ENCODE results near the gene IFI35. TPM values are rescaled to one million over a fixed set of nuclear protein-coding genes. Genes with fewer than 3 reads are reported as not detected.

Gene IFI35
- total and polyA plus RNA-seq, 9 of the 15 experiments (the other 6 are each of a cell fraction or from before 2014, with no cell fraction given), result 4.4 to 13.1 (median 10.2) TPM

DNA sequence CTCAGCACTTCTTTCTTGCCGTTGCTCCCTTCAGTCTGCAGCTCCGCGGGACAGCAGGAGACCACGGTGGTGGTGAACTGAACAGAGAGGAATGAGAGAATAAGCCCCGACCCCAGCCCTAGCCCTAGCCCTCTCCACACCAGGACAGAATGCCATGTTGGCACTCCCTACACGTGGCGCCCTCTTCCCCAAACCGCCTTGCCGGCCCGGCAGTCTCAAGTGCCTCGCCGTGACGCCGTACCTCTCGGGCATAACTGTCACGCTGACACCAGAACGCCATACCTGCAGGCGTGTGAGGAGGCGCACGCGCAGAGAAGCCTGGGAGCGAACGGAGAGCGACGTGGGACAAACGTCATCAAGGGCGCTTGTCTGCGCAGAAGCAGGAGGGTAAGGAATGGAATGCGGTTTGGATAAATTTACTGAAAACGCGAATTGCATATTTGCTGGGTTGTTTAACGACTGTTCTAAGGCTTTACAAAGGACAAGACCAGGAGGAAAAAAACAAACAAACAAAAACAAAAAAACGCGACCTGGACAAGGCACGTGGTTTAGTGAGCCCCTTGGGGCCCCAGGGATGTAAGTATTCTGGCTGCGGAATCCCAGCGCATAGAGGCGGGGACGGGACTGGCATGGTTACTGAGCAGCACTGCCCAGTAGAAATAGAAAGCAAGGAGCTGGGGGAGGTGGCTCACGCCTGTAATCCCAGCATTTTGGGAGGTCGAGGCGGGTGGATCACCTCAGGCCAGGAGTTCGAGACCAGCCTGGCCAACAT, 42.2 kb upstream of the IFI35 start, which contains the start of gene AARSD1 (continued):
- TF ChIP-seq ZNF778 (CRISPR knock-in tag; IDR thresholded peaks at IDR 0.05) (no peak), ZNF143 (CRISPR knock-in tag; IDR thresholded peaks at IDR 0.05) (0 out of 2 replicates have a peak, but pooled peaks have one; percentile 22), PHB (CRISPR knock-in tag; IDR thresholded peaks at IDR 0.05) (no peak), ZNF146 (CRISPR knock-in tag; IDR thresholded peaks at IDR 0.05; ENCODE audit: unreplicated experiment) (no peak), POLR2B (IDR thresholded peaks at IDR 0.05; ENCODE audit: low read depth, partially characterized antibody) (peak; percentile 95), SAP30 (IDR thresholded peaks at IDR 0.05; ENCODE audit: borderline replicate concordance, insufficient read depth, low read depth, low read length, poor library complexity, severe bottlenecking) (peak; percentile 89), HDAC1 (IDR thresholded peaks at IDR 0.05) (peak; percentile 68 to 96; a peak in 3 of 4 replicates), HEY1 (CRISPR knock-in tag; IDR thresholded peaks at IDR 0.05; ENCODE audit: borderline replicate concordance) (no peak), ZNF253 (CRISPR knock-in tag; conservative IDR thresholded peaks at IDR 0.05) (no peak)
- TF ChIP-seq, protein P1, sequence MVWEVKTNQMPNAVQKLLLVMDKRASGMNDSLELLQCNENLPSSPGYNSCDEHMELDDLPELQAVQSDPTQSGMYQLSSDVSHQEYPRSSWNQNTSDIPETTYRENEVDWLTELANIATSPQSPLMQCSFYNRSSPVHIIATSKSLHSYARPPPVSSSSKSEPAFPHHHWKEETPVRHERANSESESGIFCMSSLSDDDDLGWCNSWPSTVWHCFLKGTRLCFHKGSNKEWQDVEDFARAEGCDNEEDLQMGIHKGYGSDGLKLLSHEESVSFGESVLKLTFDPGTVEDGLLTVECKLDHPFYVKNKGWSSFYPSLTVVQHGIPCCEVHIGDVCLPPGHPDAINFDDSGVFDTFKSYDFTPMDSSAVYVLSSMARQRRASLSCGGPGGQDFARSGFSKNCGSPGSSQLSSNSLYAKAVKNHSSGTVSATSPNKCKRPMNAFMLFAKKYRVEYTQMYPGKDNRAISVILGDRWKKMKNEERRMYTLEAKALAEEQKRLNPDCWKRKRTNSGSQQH (CRISPR knock-in tag; IDR thresholded peaks at IDR 0.05), result 0 out of 2 replicates have a peak, but pooled peaks have one; percentile 20
- TF ChIP-seq, protein P2, sequence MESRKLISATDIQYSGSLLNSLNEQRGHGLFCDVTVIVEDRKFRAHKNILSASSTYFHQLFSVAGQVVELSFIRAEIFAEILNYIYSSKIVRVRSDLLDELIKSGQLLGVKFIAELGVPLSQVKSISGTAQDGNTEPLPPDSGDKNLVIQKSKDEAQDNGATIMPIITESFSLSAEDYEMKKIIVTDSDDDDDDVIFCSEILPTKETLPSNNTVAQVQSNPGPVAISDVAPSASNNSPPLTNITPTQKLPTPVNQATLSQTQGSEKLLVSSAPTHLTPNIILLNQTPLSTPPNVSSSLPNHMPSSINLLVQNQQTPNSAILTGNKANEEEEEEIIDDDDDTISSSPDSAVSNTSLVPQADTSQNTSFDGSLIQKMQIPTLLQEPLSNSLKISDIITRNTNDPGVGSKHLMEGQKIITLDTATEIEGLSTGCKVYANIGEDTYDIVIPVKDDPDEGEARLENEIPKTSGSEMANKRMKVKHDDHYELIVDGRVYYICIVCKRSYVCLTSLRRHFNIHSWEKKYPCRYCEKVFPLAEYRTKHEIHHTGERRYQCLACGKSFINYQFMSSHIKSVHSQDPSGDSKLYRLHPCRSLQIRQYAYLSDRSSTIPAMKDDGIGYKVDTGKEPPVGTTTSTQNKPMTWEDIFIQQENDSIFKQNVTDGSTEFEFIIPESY (CRISPR knock-in tag; IDR thresholded peaks at IDR 0.05), result 0 out of 2 replicates have a peak, but pooled peaks have one; percentile 27
- TF ChIP-seq, protein P3, sequence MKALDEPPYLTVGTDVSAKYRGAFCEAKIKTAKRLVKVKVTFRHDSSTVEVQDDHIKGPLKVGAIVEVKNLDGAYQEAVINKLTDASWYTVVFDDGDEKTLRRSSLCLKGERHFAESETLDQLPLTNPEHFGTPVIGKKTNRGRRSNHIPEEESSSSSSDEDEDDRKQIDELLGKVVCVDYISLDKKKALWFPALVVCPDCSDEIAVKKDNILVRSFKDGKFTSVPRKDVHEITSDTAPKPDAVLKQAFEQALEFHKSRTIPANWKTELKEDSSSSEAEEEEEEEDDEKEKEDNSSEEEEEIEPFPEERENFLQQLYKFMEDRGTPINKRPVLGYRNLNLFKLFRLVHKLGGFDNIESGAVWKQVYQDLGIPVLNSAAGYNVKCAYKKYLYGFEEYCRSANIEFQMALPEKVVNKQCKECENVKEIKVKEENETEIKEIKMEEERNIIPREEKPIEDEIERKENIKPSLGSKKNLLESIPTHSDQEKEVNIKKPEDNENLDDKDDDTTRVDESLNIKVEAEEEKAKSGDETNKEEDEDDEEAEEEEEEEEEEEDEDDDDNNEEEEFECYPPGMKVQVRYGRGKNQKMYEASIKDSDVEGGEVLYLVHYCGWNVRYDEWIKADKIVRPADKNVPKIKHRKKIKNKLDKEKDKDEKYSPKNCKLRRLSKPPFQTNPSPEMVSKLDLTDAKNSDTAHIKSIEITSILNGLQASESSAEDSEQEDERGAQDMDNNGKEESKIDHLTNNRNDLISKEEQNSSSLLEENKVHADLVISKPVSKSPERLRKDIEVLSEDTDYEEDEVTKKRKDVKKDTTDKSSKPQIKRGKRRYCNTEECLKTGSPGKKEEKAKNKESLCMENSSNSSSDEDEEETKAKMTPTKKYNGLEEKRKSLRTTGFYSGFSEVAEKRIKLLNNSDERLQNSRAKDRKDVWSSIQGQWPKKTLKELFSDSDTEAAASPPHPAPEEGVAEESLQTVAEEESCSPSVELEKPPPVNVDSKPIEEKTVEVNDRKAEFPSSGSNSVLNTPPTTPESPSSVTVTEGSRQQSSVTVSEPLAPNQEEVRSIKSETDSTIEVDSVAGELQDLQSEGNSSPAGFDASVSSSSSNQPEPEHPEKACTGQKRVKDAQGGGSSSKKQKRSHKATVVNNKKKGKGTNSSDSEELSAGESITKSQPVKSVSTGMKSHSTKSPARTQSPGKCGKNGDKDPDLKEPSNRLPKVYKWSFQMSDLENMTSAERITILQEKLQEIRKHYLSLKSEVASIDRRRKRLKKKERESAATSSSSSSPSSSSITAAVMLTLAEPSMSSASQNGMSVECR (CRISPR knock-in tag; IDR thresholded peaks at IDR 0.05), result peak; percentile 68; the same call in 1 of the 2 replicates
- TF ChIP-seq, protein P4, sequence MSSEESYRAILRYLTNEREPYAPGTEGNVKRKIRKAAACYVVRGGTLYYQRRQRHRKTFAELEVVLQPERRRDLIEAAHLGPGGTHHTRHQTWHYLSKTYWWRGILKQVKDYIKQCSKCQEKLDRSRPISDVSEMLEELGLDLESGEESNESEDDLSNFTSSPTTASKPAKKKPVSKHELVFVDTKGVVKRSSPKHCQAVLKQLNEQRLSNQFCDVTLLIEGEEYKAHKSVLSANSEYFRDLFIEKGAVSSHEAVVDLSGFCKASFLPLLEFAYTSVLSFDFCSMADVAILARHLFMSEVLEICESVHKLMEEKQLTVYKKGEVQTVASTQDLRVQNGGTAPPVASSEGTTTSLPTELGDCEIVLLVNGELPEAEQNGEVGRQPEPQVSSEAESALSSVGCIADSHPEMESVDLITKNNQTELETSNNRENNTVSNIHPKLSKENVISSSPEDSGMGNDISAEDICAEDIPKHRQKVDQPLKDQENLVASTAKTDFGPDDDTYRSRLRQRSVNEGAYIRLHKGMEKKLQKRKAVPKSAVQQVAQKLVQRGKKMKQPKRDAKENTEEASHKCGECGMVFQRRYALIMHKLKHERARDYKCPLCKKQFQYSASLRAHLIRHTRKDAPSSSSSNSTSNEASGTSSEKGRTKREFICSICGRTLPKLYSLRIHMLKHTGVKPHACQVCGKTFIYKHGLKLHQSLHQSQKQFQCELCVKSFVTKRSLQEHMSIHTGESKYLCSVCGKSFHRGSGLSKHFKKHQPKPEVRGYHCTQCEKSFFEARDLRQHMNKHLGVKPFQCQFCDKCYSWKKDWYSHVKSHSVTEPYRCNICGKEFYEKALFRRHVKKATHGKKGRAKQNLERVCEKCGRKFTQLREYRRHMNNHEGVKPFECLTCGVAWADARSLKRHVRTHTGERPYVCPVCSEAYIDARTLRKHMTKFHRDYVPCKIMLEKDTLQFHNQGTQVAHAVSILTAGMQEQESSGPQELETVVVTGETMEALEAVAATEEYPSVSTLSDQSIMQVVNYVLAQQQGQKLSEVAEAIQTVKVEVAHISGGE (CRISPR knock-in tag; IDR thresholded peaks at IDR 0.05), result peak in 1 of 3 experiments; percentile 44; a peak in 1 of 6 replicates
